Cardiac septum (tissue), 1 donor: Measurements from ENCODE around the gene LYSMD3. TPM values are rescaled to one million over a fixed set of nuclear protein-coding genes. Genes with fewer than 3 reads are reported as not detected.

Experiments
- DNase-seq: peaks from one replicate; pipeline ENCODE4 v3.0.0-alpha.2; 2020; ENCODE audit warnings: low spot score
- intact Hi-C: fragments of 100-400 bp; cut with DNase I; formaldehyde crosslinking; loops from one replicate; pipeline ENCODE4 v1.14.0; 2022
- total RNA-seq: library from RNA; stranded (reverse); fragmentation: NEBNext Ultra II Directional; extraction: Animal tissue kit (Norgen Biotek cat#: 25700); gene quantifications from one replicate; pipeline ENCODE4 v1.2.1, GENCODE V29; 2021
- donor health status: DM: no; HTN: no; CAD: no.

LYSMD3 gene
- total RNA-seq, 1 donor from 2014 or later, result 14.8 TPM

DNA sequence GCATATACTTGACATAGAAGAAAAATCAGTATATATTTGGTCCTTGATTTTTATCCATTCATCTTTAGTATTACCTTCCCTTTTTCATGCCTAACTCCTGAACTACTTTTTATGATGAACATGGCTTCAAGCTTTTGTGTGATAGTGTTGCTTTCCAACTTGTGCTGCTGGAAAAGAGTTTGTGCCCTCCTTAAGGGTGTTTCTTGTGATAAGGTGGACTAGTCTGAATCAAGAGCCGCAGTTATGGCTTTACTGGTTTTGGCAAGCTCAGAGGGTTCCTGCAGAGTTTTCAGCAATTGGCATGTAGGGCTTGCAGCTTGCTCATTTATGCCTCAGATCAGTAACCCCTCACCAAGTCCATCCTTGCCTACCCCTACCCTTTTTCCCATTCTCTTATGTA, 34.2 kb downstream of the LYSMD3 start:
- DNase-seq, result no peak
- intact Hi-C loops, result no loop called here

- DNase-seq, result no peak
- intact Hi-C loops, result no loop called here
Observed at GRCh38 chr5:90494043-90494442, 35.3 kb downstream of the LYSMD3 start.

DNA sequence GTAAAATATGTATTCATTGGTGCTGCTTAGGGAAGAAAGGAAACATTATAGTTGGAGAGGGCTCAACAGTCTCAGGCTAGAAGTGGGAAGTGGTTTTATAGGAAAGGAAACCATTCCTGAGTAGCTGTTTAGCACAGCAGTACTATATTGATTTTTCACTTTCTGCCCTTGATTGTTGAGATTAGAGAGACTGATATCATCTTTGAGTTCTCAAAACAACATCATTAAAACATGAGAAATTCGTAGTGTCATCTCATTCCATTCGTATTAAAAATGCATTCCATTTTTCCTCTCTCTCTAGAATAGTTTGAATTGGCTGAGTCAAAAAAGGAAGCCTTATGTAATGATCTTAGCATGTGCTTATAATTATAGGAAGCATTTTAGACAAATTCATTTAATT, 40.6 kb downstream of the LYSMD3 start:
- DNase-seq, result no peak
- intact Hi-C loops, result no loop called here

GRCh38 chr5:90484540-90484939, 44.8 kb downstream of the LYSMD3 start:
- intact Hi-C loops, result no loop called here
- DNase-seq, result no peak

GRCh38 chr5:90483206-90483605, 46.2 kb downstream of the LYSMD3 start:
- intact Hi-C loops, result no loop called here
- no peak for DNase-seq

DNA sequence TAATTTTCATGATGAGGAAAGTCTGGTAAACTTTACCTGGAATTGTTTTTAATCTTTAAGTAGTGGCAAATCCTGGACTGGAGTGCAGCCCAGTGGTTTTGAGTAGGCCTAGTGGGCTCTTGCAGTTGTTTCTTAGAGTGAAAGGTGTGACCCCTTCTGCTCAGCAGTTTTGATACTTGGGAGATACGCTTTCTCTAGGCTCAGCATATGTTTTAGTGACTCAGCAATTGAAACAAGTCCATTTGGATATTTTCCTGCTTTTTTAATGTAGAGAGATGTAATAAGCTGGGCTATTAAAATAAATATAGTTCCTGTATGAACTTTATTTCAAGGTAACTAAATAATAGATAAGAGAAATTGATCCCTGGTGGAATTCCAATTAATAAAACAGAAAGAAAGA, 48.7 kb downstream of the LYSMD3 start:
- intact Hi-C loops, result no loop called here
- DNase-seq, result no peak

- intact Hi-C loops, result no loop called here
- no peak for DNase-seq
Observed at GRCh38 chr5:90479611-90480385, 49.6 kb downstream of the LYSMD3 start.

DNA sequence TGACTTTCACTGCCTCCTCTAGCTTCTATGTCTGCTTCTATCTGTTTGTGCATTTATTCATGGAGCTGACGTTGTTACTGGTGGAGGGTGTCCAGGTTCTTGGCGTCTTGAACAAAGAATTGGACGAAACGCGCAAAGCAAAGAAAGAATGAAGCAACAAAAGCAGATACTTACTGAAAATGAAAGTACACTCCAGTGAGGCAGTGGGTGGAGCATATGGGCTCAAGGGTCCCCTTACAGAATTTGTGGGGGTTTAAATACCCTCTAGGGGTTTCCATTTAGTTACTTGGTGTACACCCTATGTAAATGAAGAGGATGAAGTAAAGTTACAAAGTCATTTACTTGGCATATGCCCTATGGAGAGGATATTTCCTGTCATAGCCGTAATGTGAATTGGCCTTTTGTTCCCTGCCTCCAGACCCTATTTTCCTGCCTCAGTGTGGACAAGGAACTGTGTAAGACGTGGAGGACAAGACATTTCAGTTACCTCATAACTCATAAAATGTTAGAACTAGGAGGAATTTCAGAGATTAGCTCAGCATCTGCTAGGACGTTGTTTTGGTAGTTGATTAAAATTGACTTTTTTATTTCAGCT, 51.7 kb downstream of the LYSMD3 start:
- no peak for DNase-seq
- intact Hi-C loops, result no loop called here

- intact Hi-C loops, result no loop called here
Observed at GRCh38 chr5:90477073-90477472, 52.3 kb downstream of the LYSMD3 start.

GRCh38 chr5:90476391-90476790, 53.0 kb downstream of the LYSMD3 start:
- intact Hi-C loops, result no loop called here

More at GRCh38 chr5:90477073-90477472, 52.3 kb downstream of the LYSMD3 start:
- DNase-seq, result no peak

DNA sequence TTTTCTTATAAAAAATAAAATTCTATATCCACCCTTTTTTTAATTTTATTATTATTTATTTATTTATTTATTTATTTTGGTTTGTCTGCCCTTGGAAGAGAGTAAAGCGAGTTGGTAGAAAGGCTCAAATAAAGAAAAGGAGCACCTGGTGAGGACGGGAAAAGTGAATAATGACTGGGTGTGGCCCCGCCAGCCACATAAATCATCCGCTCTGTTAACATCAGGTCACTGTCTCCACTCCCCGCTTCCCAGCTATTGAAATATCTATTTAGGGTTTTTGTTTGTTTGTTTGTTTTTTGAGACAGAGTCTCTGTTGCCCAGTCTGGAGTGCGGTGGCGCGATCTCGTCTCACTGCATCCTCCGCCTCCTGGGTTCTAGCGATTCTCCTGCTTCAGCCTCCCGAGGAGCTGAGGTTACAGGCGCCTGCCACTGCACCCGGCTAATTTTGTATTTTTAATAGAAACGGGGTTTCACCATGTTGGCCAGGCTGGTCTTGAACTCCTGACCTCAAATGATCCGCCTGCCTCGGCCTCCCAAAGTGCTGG, 53.9 kb downstream of the LYSMD3 start:
- no peak for DNase-seq
- intact Hi-C loops, result no loop called here

More at GRCh38 chr5:90476391-90476790, 53.0 kb downstream of the LYSMD3 start:
- no peak for DNase-seq

DNA sequence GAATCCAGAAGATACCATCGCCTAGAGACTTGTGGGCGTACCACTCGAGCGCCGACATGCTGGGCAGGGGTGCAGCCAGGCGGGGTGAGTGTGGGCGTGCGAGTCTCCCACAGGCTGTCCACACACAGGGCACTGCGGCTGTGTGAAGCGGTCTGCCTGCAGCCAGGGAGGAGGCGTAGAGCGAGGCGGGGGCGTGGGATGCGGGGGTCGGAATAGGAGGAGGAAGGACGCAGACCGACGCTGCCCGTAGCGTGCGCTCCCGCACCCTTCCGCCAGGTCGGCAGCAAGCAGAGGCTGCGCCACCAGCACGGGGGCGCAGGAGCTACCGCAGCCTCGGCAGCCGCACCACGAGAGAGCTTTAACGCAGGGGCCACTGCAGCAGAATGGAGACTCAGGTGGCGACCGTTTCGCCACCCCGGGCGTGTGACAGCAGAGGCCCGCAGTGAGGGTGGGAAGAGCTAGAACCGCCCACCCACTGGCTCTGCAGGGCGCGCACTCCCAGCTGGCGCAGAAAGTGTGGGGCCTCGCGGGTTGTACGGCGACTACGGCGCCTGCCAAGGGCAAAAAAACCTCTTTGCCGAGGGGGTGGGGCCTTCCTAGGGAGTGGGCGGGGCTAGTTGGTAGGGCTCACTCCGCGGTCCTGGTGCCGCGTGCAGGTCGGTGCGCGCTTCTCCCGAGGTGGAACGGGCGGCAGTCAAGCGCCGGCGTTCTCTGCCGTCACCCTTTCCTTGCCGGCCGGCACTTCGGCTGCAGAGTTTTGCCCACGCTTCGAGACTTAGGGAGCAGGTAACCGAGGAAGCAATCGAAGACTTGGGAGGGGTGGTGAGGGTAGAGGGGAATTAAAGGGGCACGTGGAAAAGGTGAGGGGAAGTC, 54.9 kb downstream of the LYSMD3 start, which contains the start of the genes MBLAC2 and POLR3G:
Gene MBLAC2, minus strand, starts transcription at position 537 of the 873 bp plus-strand sequence. Its CDS starts 479 bp downstream, at position 58.
Gene POLR3G, plus strand, starts transcription at position 630 of the 873 bp plus-strand sequence. CDS start 10,704 bp downstream, outside the sequence.
- intact Hi-C loops, result loop anchor here (1.0 to 5.0 kb wide), 2 partner anchors 55 to 62 kb away; partner anchors contain the start of gene LYSMD3
- peak; percentile 96 for DNase-seq

DNA sequence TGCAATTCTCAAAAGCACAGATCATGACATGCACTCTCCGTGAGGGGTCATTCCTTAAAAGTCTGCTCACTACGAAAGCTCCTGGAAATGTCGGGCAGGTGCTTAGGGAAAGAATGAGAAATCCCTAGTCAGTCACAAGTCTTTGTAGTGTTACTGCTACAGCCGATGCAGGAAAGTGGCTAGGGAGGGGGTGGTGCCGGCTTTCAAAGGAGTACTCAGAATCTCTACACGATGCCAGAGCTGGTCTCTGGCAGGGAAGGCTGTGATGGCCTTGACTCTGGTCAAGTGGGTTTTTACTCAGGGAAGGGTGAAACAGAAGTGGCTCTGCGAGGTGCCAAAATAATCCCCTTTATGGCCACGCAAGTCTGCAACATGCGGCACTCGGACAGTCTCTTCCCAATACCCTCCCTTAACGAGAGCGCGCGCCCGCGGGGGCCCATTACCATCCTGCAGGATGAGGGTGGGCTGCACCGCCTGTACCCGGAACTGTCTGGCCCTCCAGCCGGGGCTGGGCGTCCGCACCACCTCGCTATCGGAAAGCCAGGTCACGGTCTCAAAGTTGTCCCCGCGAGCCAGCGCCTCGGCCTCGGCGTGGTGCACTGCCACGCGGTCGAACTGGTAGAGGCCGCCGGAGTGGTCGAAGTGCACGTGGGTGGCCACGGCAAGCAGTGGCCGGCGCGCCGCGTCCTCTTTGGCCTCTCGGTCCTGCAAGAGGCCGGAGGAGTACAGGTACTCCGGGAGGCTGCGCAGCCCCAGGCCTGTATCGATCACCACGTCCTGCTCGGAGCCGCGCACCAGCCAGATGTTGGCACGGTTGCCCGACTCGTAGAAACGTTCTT, 55.8 kb downstream of the LYSMD3 start:
- intact Hi-C loops, result loop anchor here (1.0 to 5.0 kb wide), 2 partner anchors 56 to 61 kb away; partner anchors contain the start of gene LYSMD3

GRCh38 chr5:90472783-90473395, 56.5 kb downstream of the LYSMD3 start:
- intact Hi-C loops, result loop anchor here (5.0 kb wide), 1 partner anchor 61 kb away; no protein-coding TSS in a partner anchor
- DNase-seq, result no peak

More for the DNA sequence above, 55.8 kb downstream of the LYSMD3 start:
- DNase-seq, result peak; percentile 77
